ENCODE data around the gene MRPS23.

Gene MRPS23

GRCh38 chr17:57849874-57850754, at the start of gene MRPS23:
TSS of gene MRPS23 (minus strand) at chr17:57850044. CDS start at chr17:57850010, 34 bp downstream.
- peak; percentile 94 for DNase-seq (ENCODE audit: low read depth)

DNA sequence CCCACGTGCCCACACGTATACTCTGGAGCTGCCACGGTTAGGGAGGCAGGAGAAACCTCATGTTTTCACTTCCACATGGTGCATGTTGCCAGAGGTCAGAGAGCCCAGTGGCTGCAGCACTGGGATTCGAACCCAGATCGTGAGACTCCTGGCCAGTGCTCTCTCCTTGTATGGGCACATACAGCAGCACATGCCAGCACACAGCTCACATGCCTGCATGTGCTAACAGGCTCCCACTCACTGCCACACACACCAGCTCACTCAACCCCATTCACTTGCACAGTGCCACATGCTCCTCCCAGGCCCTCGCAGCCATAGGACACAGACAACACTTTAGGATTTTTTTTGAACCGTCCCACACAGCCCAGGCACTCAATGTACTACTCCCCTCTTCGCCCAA, 49.5 kb upstream of the MRPS23 start:
- DNase-seq (ENCODE audit: low read depth), result no peak

- DNase-seq (ENCODE audit: low read depth), result no peak
These were observed 48.9 kb upstream of the MRPS23 start for GRCh38 chr17:57898487-57899311.

GRCh38 chr17:57895382-57896060, 45.7 kb upstream of the MRPS23 start:
- no peak for DNase-seq (ENCODE audit: low read depth)

DNA sequence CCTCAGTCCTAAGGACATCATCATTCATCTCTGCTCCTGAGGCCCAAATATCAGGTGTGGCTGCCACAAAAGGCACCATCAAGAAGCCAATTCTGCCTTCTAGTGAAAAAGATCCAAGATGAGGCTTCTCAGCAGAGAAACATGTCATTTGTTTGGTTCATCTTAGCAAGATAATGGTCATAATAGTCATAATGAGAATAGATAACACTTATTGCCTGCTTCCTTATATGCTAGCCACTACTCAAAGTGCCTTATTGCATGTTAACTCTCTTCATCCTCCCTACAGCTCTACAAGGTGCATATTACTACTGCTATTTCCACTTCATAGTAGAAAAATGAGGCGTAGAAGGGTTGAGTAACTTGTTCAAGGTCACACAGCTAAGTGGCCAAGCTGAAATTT, 45.0 kb upstream of the MRPS23 start:
- DNase-seq (ENCODE audit: low read depth), result no peak

DNA sequence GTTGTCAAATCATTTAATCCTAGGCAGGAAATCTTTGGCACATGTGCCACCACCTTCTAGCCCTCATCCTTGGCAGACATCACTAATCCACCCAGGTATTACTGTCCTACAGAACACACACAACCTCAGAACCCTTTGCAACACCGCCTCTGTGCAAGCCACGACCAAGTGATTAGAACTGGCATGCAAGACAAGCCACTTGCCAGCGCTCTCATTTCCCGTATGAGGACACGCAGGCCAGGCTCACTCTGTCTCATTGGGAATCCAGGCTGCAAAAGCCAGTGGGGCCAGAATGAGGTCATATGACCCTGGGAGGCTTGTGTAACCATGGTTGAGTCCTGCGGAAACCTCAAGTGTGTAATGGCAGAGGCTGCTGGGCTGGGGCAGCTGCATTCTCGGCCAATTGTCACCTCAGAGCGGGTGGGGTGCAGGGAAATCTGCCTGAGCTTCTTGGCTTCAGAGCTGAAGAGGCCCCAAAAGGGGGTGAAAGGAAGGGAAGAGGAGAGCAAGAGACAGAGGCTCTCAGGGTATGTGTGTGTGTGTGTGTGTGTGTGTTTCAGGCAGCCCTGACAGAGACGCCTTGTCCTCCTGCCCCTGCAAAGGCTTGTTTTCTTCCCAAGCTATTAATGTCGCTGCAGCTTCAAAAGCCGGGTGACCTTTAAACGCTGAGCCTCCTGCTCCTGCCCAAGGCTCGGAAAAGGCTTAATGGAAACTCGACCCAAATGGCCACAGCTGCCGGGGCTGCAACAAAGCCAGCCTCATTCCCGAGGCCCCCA, 43.2 kb upstream of the MRPS23 start:
- DNase-seq (ENCODE audit: low read depth), result no peak

DNA sequence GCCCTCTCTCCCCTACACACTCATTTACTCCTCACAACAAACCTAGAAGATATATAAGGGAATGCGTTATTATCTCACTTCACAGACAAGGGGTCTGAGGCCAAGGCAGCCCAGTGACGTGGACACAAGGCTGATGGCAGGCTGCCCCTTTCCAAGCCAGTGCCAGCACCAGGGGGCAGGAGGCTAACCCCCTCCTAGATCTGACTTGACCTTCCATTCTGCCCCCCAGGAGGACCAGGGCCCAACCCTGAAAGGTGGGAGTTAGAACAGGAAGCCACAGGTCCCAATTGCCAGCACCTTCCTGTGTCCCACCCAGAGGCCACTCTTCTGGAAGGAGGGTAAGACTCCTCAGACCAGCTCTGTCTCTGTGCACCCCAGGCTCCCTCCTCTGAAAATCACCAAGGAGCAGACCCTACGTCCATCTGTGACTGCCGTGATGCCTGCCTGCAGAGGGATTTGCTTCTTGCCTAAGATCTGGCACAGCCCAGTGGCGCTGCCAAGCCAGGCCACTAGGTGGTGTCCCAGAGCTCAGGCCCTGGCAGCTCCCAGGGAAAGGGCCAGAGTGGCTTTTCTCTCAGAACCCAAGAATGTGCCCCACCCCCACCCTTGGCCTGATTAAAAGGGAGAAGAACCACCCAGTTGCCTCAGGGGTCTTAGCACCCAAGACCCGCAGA, 42.4 kb upstream of the MRPS23 start:
- peak; percentile 69 for DNase-seq (ENCODE audit: low read depth)

DNA sequence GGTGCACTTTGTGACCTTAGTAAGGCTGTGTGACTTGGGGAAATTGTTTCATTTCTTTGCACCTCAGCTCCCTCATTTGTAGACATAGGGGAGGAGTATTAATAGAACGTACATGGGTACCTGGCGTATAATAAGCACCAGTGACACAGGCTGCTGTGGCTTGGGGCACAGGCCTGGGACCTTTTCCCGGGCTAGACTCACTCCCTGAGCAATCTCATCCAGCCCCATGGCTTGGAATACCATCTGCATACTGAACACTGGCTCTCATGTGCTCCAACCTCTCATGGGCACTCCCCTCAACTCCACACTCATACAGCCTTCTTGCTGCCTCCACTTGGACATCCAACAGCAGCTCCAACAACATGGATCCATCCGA, 41.0 kb upstream of the MRPS23 start:
- no peak for DNase-seq (ENCODE audit: low read depth)

- DNase-seq (ENCODE audit: low read depth), result no peak
These were observed 40.3 kb upstream of the MRPS23 start for GRCh38 chr17:57889892-57890856.

DNA sequence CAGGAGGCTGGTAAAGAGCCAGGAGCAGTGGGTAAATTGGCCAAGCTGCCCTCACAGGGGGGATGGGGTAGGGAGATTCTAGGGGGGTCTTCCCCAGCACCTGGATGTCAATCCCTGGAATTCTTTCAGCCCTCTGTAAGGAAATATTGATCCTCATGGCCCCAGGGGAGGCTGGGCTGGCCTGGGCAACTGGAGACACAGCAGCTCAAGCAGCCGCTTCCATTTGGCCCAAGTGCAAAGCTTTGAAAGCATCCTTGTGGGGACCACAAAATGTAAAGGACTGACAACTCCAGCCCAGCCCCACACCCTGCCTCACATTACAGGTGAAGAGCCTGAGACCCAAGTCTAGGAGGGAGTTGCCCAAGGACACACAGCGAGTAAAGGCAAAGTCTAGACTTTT, 39.4 kb upstream of the MRPS23 start:
- no peak for DNase-seq (ENCODE audit: low read depth)

DNA sequence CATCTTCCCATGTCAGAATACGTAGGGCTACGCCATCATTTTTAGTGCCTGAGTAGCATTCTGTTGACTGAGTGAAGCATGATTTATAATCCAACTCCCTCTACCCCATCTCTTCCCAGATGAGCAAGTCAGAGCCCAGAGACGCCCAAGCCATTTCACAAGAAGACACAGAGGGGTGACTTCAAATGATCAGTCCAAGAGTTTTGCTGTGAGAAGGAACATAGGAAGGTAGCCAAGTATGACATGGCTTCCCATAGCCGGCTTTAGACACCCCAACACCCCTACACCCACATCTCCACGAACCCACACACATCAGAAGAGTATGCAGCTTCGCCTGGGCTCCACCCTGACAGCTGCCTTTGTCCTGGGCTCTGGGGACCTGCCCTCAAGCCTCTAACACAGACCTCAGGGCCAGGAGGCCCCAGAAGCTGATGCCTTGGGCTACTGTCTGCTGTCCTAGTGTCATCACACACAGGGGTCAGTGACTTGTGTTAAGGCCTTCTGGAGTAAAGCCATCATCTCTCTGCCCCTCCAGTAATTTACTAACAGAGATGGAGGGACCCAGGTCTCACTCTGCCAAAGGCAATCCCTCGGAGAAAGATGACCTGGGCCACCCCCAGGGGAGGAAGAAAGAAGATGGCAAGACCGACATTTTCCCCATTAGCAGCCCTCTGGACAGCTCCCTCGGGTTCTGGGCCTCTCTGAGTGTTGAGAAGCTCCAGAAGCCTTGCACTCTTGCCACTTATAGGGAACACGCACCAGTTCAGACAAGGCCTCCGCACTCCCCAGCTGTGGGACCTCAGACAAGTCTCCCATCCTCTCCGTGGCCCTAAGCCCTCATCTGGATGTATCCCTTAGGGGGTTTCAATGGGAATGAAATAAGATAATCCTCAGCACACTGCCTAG, 38.7 kb upstream of the MRPS23 start:
- DNase-seq (ENCODE audit: low read depth), result no peak

DNA sequence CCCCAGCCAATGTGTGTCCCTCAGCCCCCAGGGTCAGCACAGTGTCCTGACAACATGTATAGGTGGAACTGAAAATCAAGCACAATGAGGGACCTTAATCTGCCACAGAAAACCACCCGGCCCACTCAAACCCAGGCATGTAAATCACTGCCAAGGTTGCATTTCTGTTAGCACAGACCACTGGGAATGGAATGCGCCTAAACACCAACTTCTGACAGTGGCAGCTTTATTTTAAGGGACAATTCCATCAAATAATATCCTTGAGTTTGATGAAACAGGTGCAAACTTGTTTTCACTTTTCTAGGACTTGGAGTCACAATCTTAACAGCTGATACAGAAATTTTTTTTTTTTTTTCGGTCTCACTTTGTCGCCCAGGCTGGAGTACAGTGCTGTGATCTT, 37.3 kb upstream of the MRPS23 start:
- DNase-seq (ENCODE audit: low read depth), result no peak

- no peak for DNase-seq (ENCODE audit: low read depth)
These were observed 36.2 kb upstream of the MRPS23 start for GRCh38 chr17:57886020-57886419.

- no peak for DNase-seq (ENCODE audit: low read depth)
These were observed 35.5 kb upstream of the MRPS23 start for GRCh38 chr17:57885148-57885915.

- DNase-seq (ENCODE audit: low read depth), result no peak
These were observed 32.0 kb upstream of the MRPS23 start for GRCh38 chr17:57881783-57882351.

DNA sequence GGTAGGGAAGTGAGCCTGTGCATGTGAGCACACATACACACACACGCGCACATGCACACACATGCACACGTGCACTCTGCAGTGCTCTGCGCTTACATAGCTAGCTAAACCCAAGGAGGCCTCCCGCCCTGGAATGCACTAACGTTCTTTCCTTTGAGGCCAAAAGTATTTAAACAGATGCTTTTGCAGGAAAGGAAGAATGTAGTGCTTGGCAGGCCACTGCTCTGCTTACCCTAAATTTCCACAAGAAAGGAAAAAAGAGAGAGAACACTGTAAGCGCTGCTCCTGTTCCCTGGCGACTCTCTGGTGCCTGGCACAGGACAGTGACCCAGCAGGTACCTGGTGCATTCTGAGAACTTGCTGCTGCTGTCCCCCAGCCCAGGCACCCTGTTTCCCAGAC, 31.3 kb upstream of the MRPS23 start:
- DNase-seq (ENCODE audit: low read depth), result no peak

- DNase-seq (ENCODE audit: low read depth), result no peak
These were observed 30.2 kb upstream of the MRPS23 start for GRCh38 chr17:57880086-57880456.
